Astrocyte of the spinal cord (primary cell): Measurements from ENCODE around the gene ATF7.
A peak's percentile ranks its signal among the peaks of the same experiment; 100 is the strongest.

Experiments used
- DNase-seq: peaks from one replicate; pipeline ENCODE4 v3.0.0; 2011; ENCODE audit warnings: low read depth, low spot score
- H3K4me3 ChIP-seq: 2 replicates; pipeline ENCODE4 v1.5.1; 2011; ENCODE audit warnings: low read depth, mild to moderate bottlenecking, low read length, moderate library complexity
- in situ Hi-C: cut with HindIII; loops from 2 replicates; pipeline ENCODE4 v1.10.0; 2017; ENCODE audit warnings: low sequenced_read_pairs
- TF ChIP-seq, protein P1 (sequence below): IDR thresholded peaks from 2 replicates; pipeline ENCODE4 v1.5.1; 2012; ENCODE audit warnings: low read depth, mild to moderate bottlenecking, low read length, inconsistent platforms

ATF7 gene

DNA sequence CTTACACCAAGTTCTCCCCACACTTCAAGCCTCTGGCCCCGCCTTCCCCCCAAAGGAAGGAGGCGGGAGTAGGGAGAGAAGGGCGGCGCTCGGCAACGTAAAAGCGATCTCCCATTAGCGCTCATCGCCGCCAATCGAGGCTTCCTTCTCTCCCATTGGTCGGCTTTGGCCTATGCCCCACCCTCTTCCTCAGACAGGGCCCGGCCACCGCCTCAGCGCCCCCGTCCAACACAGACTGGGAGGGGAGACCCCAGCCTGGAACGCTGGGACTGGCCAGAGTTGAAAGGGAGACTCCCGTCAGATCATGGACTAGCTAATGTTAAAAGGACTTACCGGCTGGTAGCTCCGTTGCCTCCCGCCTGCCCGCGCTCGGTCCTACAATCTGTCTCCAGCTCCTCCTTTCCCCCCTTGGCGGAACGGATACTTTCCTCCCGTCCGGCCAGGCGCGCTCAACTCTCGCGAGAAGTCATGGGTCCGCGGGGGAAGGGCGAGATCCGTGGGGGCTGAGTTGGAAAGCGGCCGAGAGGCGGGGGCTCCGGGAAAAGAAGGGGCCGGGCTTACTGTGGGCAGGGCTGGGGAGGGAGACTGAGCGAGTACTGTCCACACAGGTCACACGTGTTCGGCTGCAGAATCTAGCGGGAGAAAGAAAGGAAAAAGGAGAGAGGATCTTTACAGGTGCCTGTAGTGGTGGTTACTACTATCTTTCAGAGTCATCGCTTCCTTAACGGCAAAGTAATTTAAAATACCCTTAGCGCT is at the start of gene ATF7:
Gene ATF7, minus strand, starts transcription at position 437 of the 756 bp plus-strand sequence. CDS start 25,382 bp downstream, outside the sequence.
- H3K4me3 ChIP-seq, result peak within 1 kb of the TSS; percentile 90
- TF ChIP-seq, protein P1, sequence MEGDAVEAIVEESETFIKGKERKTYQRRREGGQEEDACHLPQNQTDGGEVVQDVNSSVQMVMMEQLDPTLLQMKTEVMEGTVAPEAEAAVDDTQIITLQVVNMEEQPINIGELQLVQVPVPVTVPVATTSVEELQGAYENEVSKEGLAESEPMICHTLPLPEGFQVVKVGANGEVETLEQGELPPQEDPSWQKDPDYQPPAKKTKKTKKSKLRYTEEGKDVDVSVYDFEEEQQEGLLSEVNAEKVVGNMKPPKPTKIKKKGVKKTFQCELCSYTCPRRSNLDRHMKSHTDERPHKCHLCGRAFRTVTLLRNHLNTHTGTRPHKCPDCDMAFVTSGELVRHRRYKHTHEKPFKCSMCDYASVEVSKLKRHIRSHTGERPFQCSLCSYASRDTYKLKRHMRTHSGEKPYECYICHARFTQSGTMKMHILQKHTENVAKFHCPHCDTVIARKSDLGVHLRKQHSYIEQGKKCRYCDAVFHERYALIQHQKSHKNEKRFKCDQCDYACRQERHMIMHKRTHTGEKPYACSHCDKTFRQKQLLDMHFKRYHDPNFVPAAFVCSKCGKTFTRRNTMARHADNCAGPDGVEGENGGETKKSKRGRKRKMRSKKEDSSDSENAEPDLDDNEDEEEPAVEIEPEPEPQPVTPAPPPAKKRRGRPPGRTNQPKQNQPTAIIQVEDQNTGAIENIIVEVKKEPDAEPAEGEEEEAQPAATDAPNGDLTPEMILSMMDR, result no peak
- in situ Hi-C loops, result loop anchor here (10.0 kb wide), 1 partner anchor 49 kb away; the partner anchor contains the start of gene ATP5MC2
- peak; percentile 99 for DNase-seq

- H3K4me3 ChIP-seq, result peak overlapping the region; percentile 67
- TF ChIP-seq, protein P1, result no peak
- in situ Hi-C loops, result loop anchor here (10.0 kb wide), 1 partner anchor 50 kb away; the partner anchor contains the start of gene ATF7
- DNase-seq, result no peak
Observed at GRCh38 chr12:53674977-53675700, 49.0 kb upstream of the ATF7 start.

- in situ Hi-C loops, result loop anchor here (10.0 kb wide), 1 partner anchor 46 kb away; the partner anchor contains the start of gene ATF7
- TF ChIP-seq, protein P1, result no peak
- H3K4me3 ChIP-seq, result no peak overlapping the region
- DNase-seq, result no peak
Observed at GRCh38 chr12:53670971-53671370, 44.8 kb upstream of the ATF7 start.

DNA sequence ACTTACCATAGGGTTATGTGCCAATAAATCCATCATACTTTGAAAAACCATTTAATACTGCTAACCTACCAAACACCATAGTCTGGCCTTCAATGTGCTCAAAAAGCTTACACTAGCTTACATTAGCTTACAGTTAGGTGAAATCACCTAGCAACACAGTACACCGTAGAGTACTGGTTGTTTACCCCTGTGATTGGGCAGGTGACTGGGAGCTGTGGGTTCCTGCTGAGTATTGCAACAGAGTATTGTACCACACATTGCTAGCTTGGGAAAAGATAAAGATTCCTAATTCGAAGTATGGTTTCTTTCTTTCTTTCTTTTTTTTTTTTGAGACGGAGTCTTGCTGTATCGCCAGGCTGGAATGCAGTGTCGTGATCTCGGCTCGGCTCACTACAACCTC is 44.1 kb upstream of the ATF7 start:
- TF ChIP-seq, protein P1, result no peak
- DNase-seq, result no peak
- in situ Hi-C loops, result loop anchor here (10.0 kb wide), 1 partner anchor 46 kb away; the partner anchor contains the start of gene ATF7
- no peak overlapping the region for H3K4me3 ChIP-seq

- no peak overlapping the region for H3K4me3 ChIP-seq
- no peak for DNase-seq
- TF ChIP-seq, protein P1, result no peak
- in situ Hi-C loops, result no loop called here
Observed at GRCh38 chr12:53667080-53667479, 40.9 kb upstream of the ATF7 start.

DNA sequence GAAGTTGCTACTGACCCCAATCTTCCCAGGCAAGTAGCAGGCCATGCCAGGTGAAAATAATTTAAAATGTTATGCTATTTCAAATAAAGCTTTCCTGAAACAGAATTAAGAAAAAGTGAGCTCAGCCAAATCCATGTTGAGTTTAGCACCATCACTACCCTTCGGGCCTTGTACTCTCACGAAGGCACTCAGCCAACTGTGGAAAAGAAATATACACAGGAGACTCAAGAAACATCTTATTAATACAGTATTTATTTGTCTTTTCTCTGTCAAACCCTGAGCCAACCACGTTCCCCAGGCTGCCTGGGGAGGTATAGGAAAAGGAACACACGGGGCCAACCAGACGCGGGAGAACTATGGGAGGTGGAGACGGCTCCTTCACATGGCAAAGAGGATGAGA is 38.8 kb upstream of the ATF7 start:
- no peak for DNase-seq
- in situ Hi-C loops, result no loop called here
- H3K4me3 ChIP-seq, result no peak overlapping the region
- TF ChIP-seq, protein P1, result no peak
